ENCODE results near the gene SOCS1.

The SOCS1 gene

GRCh38 chr16:11231367-11231970, 24.5 kb downstream of the SOCS1 start:
- Histone ChIP-seq H2AK5ac (ENCODE audit: low read length) (no peak overlapping the region), H3K79me2 (ENCODE audit: control insufficient read depth, insufficient read depth, low read length, poor library complexity) (no peaks in the 10 kb centered on the region), H3K4me3 (ENCODE audit: low read depth, low read length) (no peak overlapping the region), H3K9me3 (ENCODE audit: insufficient read depth, low read depth, low read length) (no peaks in the 10 kb centered on the region), H2BK5ac (ENCODE audit: low read depth, low read length, poor library complexity) (no peak overlapping the region), H3K79me1 (ENCODE audit: low read length) (no peaks in the 10 kb centered on the region), H4K8ac (ENCODE audit: low read depth, low read length) (no peak overlapping the region), H2AFZ (ENCODE audit: insufficient read depth, low read length, poor library complexity) (no peak overlapping the region), H3K23ac (ENCODE audit: low read length) (no peak overlapping the region), H3K27me3 (ENCODE audit: insufficient read depth, low read length) (no peaks in the 10 kb centered on the region), H4K12ac (ENCODE audit: low read depth, low read length) (no peak overlapping the region), H3K27ac (ENCODE audit: low read depth, low read length) (no peak overlapping the region), H3K4me1 (ENCODE audit: control insufficient read depth in 1 of 2, insufficient read depth in 2 of 2, low read length in 2 of 2) (no peaks in the 10 kb centered on the region), H3K4me2 (ENCODE audit: low read length) (no peak overlapping the region), H3K14ac (ENCODE audit: low read length) (no peak overlapping the region), H3K36me3 (ENCODE audit: control insufficient read depth in 1 of 2, insufficient read depth in 2 of 2, low read length in 2 of 2) (no peaks in the 10 kb centered on the region), H2BK12ac (ENCODE audit: low read length) (no peak overlapping the region), H3K4ac (ENCODE audit: low read depth, low read length) (no peak overlapping the region), H4K91ac (ENCODE audit: low read depth, low read length) (no peak overlapping the region), H3K18ac (ENCODE audit: low read length) (no peak overlapping the region), H2BK120ac (ENCODE audit: insufficient read depth, low read length, poor library complexity) (no peak overlapping the region), H3K9ac (ENCODE audit: low read length) (no peak overlapping the region)
- no CpG with 5 or more reads among the region's 10 CpGs for WGBS (ENCODE audit: extremely low coverage, insufficient coverage, insufficient read length)
- no peak for DNase-seq

- H3K4me1 ChIP-seq (ENCODE audit: control insufficient read depth in 1 of 2, insufficient read depth in 2 of 2, low read length in 2 of 2): no peaks in the 10 kb centered on the region
- no peak overlapping the region for H2AK5ac ChIP-seq (ENCODE audit: low read length)
- H3K4ac ChIP-seq (ENCODE audit: low read depth, low read length): no peak overlapping the region
- no peaks in the 10 kb centered on the region for H3K9me3 ChIP-seq (ENCODE audit: insufficient read depth, low read depth, low read length)
- no peak overlapping the region for H3K18ac ChIP-seq (ENCODE audit: low read length)
- no peaks in the 10 kb centered on the region for H3K79me2 ChIP-seq (ENCODE audit: control insufficient read depth, insufficient read depth, low read length, poor library complexity)
- H3K27ac ChIP-seq (ENCODE audit: low read depth, low read length): no peak overlapping the region
- H2BK5ac ChIP-seq (ENCODE audit: low read depth, low read length, poor library complexity): no peak overlapping the region
- H3K79me1 ChIP-seq (ENCODE audit: low read length): no peaks in the 10 kb centered on the region
- no peaks in the 10 kb centered on the region for H3K27me3 ChIP-seq (ENCODE audit: insufficient read depth, low read length)
- H3K36me3 ChIP-seq (ENCODE audit: control insufficient read depth in 1 of 2, insufficient read depth in 2 of 2, low read length in 2 of 2): no peaks in the 10 kb centered on the region
- H3K9ac ChIP-seq (ENCODE audit: low read length): no peak overlapping the region
- DNase-seq: no peak
- H4K8ac ChIP-seq (ENCODE audit: low read depth, low read length): no peak overlapping the region
- H2BK12ac ChIP-seq (ENCODE audit: low read length): no peak overlapping the region
- no peak overlapping the region for H3K4me2 ChIP-seq (ENCODE audit: low read length)
- H3K4me3 ChIP-seq (ENCODE audit: low read depth, low read length): no peak overlapping the region
- H2BK120ac ChIP-seq (ENCODE audit: insufficient read depth, low read length, poor library complexity): no peak overlapping the region
- H3K14ac ChIP-seq (ENCODE audit: low read length): no peak overlapping the region
- WGBS (ENCODE audit: extremely low coverage, insufficient coverage, insufficient read length): no CpG with 5 or more reads among the region's 4 CpGs
- no peak overlapping the region for H4K12ac ChIP-seq (ENCODE audit: low read depth, low read length)
- H2AFZ ChIP-seq (ENCODE audit: insufficient read depth, low read length, poor library complexity): no peak overlapping the region
- H4K91ac ChIP-seq (ENCODE audit: low read depth, low read length): no peak overlapping the region
- H3K23ac ChIP-seq (ENCODE audit: low read length): no peak overlapping the region
These were observed 26.1 kb downstream of the SOCS1 start for GRCh38 chr16:11229906-11230305.

GRCh38 chr16:11229432-11229831, 26.6 kb downstream of the SOCS1 start:
- Histone ChIP-seq H3K9ac (ENCODE audit: low read length) (no peak overlapping the region), H3K4ac (ENCODE audit: low read depth, low read length) (no peak overlapping the region), H3K36me3 (ENCODE audit: control insufficient read depth in 1 of 2, insufficient read depth in 2 of 2, low read length in 2 of 2) (no peaks in the 10 kb centered on the region), H3K23ac (ENCODE audit: low read length) (no peak overlapping the region), H4K8ac (ENCODE audit: low read depth, low read length) (no peak overlapping the region), H3K4me3 (ENCODE audit: low read depth, low read length) (no peak overlapping the region), H2BK5ac (ENCODE audit: low read depth, low read length, poor library complexity) (no peak overlapping the region), H3K79me1 (ENCODE audit: low read length) (no peaks in the 10 kb centered on the region), H4K91ac (ENCODE audit: low read depth, low read length) (no peak overlapping the region), H2BK120ac (ENCODE audit: insufficient read depth, low read length, poor library complexity) (no peak overlapping the region), H3K27ac (ENCODE audit: low read depth, low read length) (no peak overlapping the region), H3K4me2 (ENCODE audit: low read length) (no peak overlapping the region), H3K79me2 (ENCODE audit: control insufficient read depth, insufficient read depth, low read length, poor library complexity) (no peaks in the 10 kb centered on the region), H3K27me3 (ENCODE audit: insufficient read depth, low read length) (no peaks in the 10 kb centered on the region), H3K18ac (ENCODE audit: low read length) (no peak overlapping the region), H3K14ac (ENCODE audit: low read length) (no peak overlapping the region), H2BK12ac (ENCODE audit: low read length) (no peak overlapping the region), H3K4me1 (ENCODE audit: control insufficient read depth in 1 of 2, insufficient read depth in 2 of 2, low read length in 2 of 2) (no peaks in the 10 kb centered on the region), H4K12ac (ENCODE audit: low read depth, low read length) (no peak overlapping the region), H3K9me3 (ENCODE audit: insufficient read depth, low read depth, low read length) (no peaks in the 10 kb centered on the region), H2AFZ (ENCODE audit: insufficient read depth, low read length, poor library complexity) (no peak overlapping the region), H2AK5ac (ENCODE audit: low read length) (no peak overlapping the region)
- no CpG with 5 or more reads among the region's 5 CpGs for WGBS (ENCODE audit: extremely low coverage, insufficient coverage, insufficient read length)
- no peak for DNase-seq

GRCh38 chr16:11225677-11226549, 30.1 kb downstream of the SOCS1 start:
- no peaks in the 10 kb centered on the region for H3K27me3 ChIP-seq (ENCODE audit: insufficient read depth, low read length)
- H3K4me2 ChIP-seq (ENCODE audit: low read length): no peak overlapping the region
- no peak overlapping the region for H2BK5ac ChIP-seq (ENCODE audit: low read depth, low read length, poor library complexity)
- H3K18ac ChIP-seq (ENCODE audit: low read length): no peak overlapping the region
- H3K36me3 ChIP-seq (ENCODE audit: control insufficient read depth in 1 of 2, insufficient read depth in 2 of 2, low read length in 2 of 2): no peaks in the 10 kb centered on the region
- no peaks in the 10 kb centered on the region for H3K79me1 ChIP-seq (ENCODE audit: low read length)
- H3K9me3 ChIP-seq (ENCODE audit: insufficient read depth, low read depth, low read length): no peaks in the 10 kb centered on the region
- H3K79me2 ChIP-seq (ENCODE audit: control insufficient read depth, insufficient read depth, low read length, poor library complexity): no peaks in the 10 kb centered on the region
- no peak overlapping the region for H3K23ac ChIP-seq (ENCODE audit: low read length)
- no peak overlapping the region for H3K27ac ChIP-seq (ENCODE audit: low read depth, low read length)
- H3K9ac ChIP-seq (ENCODE audit: low read length): no peak overlapping the region
- no peak overlapping the region for H4K91ac ChIP-seq (ENCODE audit: low read depth, low read length)
- no peaks in the 10 kb centered on the region for H3K4me1 ChIP-seq (ENCODE audit: control insufficient read depth in 1 of 2, insufficient read depth in 2 of 2, low read length in 2 of 2)
- H2BK120ac ChIP-seq (ENCODE audit: insufficient read depth, low read length, poor library complexity): no peak overlapping the region
- H4K8ac ChIP-seq (ENCODE audit: low read depth, low read length): no peak overlapping the region
- H3K4ac ChIP-seq (ENCODE audit: low read depth, low read length): no peak overlapping the region
- H2BK12ac ChIP-seq (ENCODE audit: low read length): no peak overlapping the region
- H2AK5ac ChIP-seq (ENCODE audit: low read length): no peak overlapping the region
- H3K4me3 ChIP-seq (ENCODE audit: low read depth, low read length): no peak overlapping the region
- H4K12ac ChIP-seq (ENCODE audit: low read depth, low read length): no peak overlapping the region
- H2AFZ ChIP-seq (ENCODE audit: insufficient read depth, low read length, poor library complexity): no peak overlapping the region
- no peak overlapping the region for H3K14ac ChIP-seq (ENCODE audit: low read length)
- no peak for DNase-seq
- no CpG with 5 or more reads among the region's 18 CpGs for WGBS (ENCODE audit: extremely low coverage, insufficient coverage, insufficient read length)
